ENCODE measurements around the gene GOLGA1. TPM values are rescaled to one million over a fixed set of nuclear protein-coding genes. Genes with fewer than 3 reads are reported as not detected.

Gene GOLGA1
- total RNA-seq, 1 donor from 2014 or later: 19.4 TPM

DNA sequence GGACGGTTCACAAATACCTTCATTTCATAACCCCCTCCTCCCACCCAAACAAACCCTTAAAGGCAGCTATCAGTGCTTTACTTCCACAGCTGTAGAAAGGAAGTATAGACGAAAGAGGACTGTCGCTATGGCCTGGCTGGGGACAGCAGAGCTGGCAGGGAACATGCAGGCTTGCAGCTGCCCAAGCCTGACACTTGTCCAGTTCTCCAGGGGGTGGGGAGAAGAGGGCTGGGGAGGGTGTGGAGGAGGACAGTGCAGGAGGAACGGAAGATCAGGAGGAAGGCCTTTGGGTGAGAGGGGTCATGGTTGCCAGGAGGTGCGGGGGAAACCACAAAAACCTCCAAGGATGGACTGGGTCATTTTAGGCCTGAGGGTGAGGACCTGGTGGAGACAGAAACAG lies 53.1 kb downstream of the GOLGA1 start:
- Mint-ChIP-seq H3K4me3 (ENCODE audit: low read depth) (no peak overlapping the region), H3K27me3 (no peaks in the 10 kb centered on the region), H3K4me1 (ENCODE audit: low read depth) (no peaks in the 10 kb centered on the region), H3K9me3 (ENCODE audit: low read depth) (no peaks in the 10 kb centered on the region), H3K27ac (no peak overlapping the region), H3K36me3 (ENCODE audit: insufficient read depth) (peaks cover 14% of the 10 kb centered on the region)
- no peak for DNase-seq (ENCODE audit: low spot score, unreplicated experiment)
- TF ChIP-seq, protein P1, sequence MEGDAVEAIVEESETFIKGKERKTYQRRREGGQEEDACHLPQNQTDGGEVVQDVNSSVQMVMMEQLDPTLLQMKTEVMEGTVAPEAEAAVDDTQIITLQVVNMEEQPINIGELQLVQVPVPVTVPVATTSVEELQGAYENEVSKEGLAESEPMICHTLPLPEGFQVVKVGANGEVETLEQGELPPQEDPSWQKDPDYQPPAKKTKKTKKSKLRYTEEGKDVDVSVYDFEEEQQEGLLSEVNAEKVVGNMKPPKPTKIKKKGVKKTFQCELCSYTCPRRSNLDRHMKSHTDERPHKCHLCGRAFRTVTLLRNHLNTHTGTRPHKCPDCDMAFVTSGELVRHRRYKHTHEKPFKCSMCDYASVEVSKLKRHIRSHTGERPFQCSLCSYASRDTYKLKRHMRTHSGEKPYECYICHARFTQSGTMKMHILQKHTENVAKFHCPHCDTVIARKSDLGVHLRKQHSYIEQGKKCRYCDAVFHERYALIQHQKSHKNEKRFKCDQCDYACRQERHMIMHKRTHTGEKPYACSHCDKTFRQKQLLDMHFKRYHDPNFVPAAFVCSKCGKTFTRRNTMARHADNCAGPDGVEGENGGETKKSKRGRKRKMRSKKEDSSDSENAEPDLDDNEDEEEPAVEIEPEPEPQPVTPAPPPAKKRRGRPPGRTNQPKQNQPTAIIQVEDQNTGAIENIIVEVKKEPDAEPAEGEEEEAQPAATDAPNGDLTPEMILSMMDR (IDR thresholded peaks at IDR 0.05; ENCODE audit: unreplicated experiment): no peak

DNA sequence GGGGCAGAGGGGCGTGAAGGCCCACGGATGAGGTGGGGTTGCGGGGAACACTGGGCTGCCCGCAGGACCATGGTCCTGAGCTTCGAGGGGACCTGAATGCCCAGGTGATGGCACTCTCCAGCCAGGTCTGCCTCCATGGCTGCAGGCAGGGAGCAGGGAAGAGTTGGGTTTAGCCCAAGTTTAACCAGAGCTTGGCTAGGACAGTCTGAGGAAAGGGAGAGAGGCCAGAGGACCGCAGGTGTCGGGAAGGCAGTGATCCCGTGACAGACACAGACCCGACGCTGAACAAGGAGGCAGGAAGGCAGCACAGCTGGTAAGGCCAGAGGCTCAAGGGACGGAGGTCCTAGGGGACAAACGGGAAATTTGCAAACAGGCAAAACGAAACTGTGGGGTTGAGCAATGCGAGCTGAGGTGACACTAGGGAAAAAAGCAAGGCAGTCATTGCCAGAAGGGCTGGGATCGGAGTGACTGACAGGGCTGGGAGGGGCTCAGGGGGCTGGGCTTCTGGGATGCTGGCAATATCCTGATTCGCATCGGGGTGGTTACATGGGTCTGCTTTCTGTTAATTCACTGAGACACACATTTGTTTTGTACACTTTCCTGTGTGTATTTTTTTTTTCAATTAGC lies 53.9 kb downstream of the GOLGA1 start:
- no peaks in the 10 kb centered on the region for H3K27me3 Mint-ChIP-seq
- no peak overlapping the region for H3K27ac Mint-ChIP-seq
- H3K9me3 Mint-ChIP-seq (ENCODE audit: low read depth): no peaks in the 10 kb centered on the region
- peaks cover 13% of the 10 kb centered on the region for H3K36me3 Mint-ChIP-seq (ENCODE audit: insufficient read depth)
- no peak for DNase-seq (ENCODE audit: low spot score, unreplicated experiment)
- TF ChIP-seq, protein P1 (IDR thresholded peaks at IDR 0.05; ENCODE audit: unreplicated experiment): no peak
- no peak overlapping the region for H3K4me3 Mint-ChIP-seq (ENCODE audit: low read depth)
- no peaks in the 10 kb centered on the region for H3K4me1 Mint-ChIP-seq (ENCODE audit: low read depth)

DNA sequence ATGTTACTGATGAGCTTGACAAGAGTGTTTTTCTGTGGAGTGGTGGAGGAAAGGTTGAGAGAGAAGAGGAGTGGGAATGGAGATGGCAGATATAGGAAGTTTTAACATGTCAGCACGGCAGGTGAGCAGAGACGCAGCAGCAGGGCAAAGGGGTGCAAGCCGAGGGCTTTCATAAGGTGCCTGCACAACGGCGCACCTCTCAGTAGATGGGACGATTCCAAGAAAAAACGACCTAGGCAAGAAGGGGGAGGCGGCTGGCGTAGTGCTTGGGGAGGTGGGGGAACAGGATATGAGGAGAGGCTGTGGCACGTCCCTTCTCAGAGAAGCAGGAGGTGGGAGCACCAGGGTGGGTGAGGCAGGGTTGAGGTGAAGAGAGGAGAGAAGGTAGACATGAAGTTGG lies 54.4 kb downstream of the GOLGA1 start:
- no peaks in the 10 kb centered on the region for H3K27me3 Mint-ChIP-seq
- peaks cover 15% of the 10 kb centered on the region for H3K36me3 Mint-ChIP-seq (ENCODE audit: insufficient read depth)
- no peak overlapping the region for H3K4me3 Mint-ChIP-seq (ENCODE audit: low read depth)
- no peak for DNase-seq (ENCODE audit: low spot score, unreplicated experiment)
- H3K9me3 Mint-ChIP-seq (ENCODE audit: low read depth): no peaks in the 10 kb centered on the region
- H3K4me1 Mint-ChIP-seq (ENCODE audit: low read depth): no peaks in the 10 kb centered on the region
- H3K27ac Mint-ChIP-seq: no peak overlapping the region
- TF ChIP-seq, protein P1 (IDR thresholded peaks at IDR 0.05; ENCODE audit: unreplicated experiment): no peak

DNA sequence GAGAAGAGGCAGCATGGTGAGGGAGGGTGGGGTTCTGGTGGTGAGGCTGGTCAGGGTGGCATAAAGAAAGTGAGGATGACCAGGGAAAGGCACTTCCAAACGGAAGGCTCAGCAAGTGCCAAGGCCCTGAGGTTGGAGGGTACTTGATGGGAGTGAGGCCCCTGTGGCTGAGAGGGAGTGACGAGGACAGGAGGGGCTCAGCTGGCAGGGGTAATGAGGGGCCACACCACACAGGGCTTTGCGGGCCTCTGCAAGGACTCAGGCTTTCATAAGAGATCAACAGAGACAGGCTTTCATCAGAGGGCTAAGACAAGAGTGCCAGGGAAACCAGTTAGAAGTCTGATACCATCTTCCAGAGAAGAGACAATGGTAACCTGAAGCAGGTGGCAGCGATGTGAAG lies 55.3 kb downstream of the GOLGA1 start:
- no peak for DNase-seq (ENCODE audit: low spot score, unreplicated experiment)
- no peak overlapping the region for H3K27ac Mint-ChIP-seq
- H3K4me1 Mint-ChIP-seq (ENCODE audit: low read depth): no peaks in the 10 kb centered on the region
- H3K36me3 Mint-ChIP-seq (ENCODE audit: insufficient read depth): peaks cover 15% of the 10 kb centered on the region
- H3K27me3 Mint-ChIP-seq: no peaks in the 10 kb centered on the region
- TF ChIP-seq, protein P1 (IDR thresholded peaks at IDR 0.05; ENCODE audit: unreplicated experiment): no peak
- no peaks in the 10 kb centered on the region for H3K9me3 Mint-ChIP-seq (ENCODE audit: low read depth)
- no peak overlapping the region for H3K4me3 Mint-ChIP-seq (ENCODE audit: low read depth)

DNA sequence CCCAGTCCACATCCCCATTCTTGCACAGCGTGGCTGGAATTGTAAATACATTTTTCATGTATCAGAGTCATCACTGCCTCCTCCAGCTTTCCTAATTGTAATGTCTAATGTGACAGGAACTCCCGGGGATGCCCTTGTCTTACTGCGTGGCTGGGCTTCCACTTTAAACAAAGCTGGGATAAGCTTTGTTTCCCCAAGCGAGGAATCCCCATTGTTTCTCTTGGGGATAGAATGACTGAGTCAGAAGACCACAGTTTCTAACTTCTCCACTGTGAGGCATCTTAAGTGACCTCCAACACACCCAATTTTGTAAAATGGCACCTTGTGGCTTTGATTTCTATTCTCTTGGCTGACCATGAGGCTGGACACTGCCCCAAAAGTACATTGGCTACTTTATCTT lies 56.5 kb downstream of the GOLGA1 start:
- Mint-ChIP-seq H3K36me3 (ENCODE audit: insufficient read depth) (peaks cover 12% of the 10 kb centered on the region), H3K27ac (no peak overlapping the region), H3K4me1 (ENCODE audit: low read depth) (no peaks in the 10 kb centered on the region), H3K9me3 (ENCODE audit: low read depth) (no peaks in the 10 kb centered on the region), H3K4me3 (ENCODE audit: low read depth) (no peak overlapping the region), H3K27me3 (no peaks in the 10 kb centered on the region)
- TF ChIP-seq, protein P1 (IDR thresholded peaks at IDR 0.05; ENCODE audit: unreplicated experiment): no peak
- DNase-seq (ENCODE audit: low spot score, unreplicated experiment): no peak
